IPS-18c (cell line): ENCODE results near the gene ETFB.

Experiments used
- H3K4me3 ChIP-seq: 2 replicates; pipeline ENCODE4 v1.7.0; 2013; ENCODE audit warnings: low read depth, mild to moderate bottlenecking, low read length, moderate library complexity; ENCODE audit not compliant: insufficient read depth
- H3K9me3 ChIP-seq: one replicate; pipeline ENCODE4 v1.6.1; 2013; ENCODE audit warnings: mild to moderate bottlenecking, low read length, moderate library complexity; ENCODE audit not compliant: control insufficient read depth, insufficient read depth

Gene ETFB

DNA sequence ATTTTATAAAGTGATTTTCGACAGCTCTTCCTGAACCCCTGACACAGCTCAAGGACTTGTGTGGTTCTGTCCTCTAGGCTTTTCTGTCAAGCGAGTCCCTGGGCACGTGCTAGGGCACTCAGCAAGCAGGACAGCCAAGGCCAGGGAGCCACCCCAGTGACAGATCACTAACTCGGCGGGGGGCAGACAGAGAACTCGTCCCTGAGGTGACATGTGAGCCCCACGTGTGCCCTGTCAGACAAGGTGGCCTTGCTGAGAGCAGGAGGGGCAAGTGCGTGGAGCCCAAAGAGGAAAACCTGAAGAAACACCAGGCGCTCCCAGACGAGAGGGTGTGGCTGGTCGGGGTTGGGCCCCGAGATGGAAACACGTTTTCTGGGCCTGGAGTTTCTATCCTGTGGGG, 4.9 kb downstream of the ETFB start:
- Histone ChIP-seq H3K9me3 (no peaks in the 10 kb centered on the region), H3K4me3 (no peak overlapping the region)

DNA sequence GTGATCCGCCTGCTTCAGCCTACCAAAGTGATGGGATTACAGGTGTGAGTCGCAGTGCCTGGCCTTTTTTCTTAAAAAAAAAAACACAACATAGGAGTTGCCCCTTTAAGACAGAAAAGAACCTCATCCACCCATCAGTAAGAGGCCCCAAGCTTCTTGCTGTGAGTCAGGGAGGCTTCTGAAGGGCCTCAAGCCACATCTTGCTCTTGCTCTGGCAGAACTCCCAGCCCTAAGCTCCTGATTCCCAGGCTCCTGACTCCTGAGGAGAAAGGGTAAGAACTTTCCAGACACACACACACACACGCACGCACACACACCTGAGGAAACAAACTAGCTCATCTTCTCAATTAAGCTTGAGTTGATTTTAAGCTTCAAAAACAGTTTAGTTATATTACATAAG, 6.9 kb downstream of the ETFB start:
- no peaks in the 10 kb centered on the region for H3K9me3 ChIP-seq
- no peak overlapping the region for H3K4me3 ChIP-seq

DNA sequence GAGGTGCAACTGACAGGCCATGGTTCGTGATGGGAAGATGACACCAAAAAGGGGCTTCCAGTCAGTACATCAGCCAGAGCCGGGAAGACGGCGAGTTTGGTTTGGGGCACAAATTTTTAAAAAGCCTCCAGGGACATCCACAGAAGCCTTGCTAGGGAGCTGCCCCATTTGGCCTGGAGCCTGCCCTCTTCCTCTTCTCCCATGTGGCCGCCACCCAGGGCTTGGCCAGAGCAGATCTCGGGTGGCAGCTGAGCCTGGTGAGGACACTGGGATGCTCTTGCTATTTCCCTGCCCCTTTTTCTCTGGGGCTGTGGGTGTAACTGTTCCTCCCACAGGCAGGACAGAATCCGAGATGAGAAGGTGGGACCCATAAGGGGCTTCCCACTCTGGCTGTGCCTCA, 8.2 kb downstream of the ETFB start:
- no peak overlapping the region for H3K4me3 ChIP-seq
- no peaks in the 10 kb centered on the region for H3K9me3 ChIP-seq

- no peak overlapping the region for H3K4me3 ChIP-seq
- no peaks in the 10 kb centered on the region for H3K9me3 ChIP-seq
These were observed 9.9 kb downstream of the ETFB start for GRCh38 chr19:51356159-51356801.

GRCh38 chr19:51354742-51355148, 11.4 kb downstream of the ETFB start:
- Histone ChIP-seq H3K4me3 (no peak overlapping the region), H3K9me3 (no peaks in the 10 kb centered on the region)

GRCh38 chr19:51354103-51354741, 12.0 kb downstream of the ETFB start:
- Histone ChIP-seq H3K9me3 (no peaks in the 10 kb centered on the region), H3K4me3 (no peak overlapping the region)

- Histone ChIP-seq H3K9me3 (no peaks in the 10 kb centered on the region), H3K4me3 (no peak overlapping the region)
These were observed 13.3 kb downstream of the ETFB start for GRCh38 chr19:51352783-51353360.

DNA sequence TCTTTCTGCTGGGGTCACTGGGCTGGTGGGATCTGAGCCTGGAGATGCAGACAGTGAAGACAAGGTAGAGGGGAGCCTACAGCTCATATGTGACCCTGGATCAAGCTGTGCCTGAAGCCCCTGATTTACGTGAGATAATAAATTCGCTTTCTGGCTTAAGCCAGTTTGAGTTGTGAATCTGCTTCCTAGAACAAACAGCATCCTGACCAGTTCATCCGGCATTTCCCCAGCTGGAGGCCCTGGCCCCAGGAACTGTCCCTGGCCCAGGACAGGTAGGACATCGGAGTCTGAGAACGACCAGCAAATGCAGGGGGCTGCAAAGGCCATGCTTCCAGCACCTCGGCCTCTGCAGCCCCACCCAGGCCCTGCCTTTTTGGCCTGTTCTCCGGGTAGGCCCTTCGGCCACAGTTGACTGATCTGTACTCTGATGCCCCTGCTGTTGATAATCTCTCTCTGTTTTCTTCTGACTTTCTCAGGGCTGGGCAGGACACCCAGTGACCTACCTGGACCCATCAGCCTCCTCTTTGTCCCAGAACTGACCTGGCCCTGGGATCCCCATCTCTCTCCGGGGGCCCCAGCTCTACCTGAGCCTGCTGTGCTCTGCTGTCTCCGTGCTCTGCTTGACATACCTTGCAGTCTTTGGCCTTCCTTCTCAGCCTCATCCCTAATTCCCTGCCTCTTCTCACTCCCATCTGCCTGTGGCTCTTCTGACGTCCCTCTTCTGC, 14.8 kb downstream of the ETFB start:
- Histone ChIP-seq H3K4me3 (no peak overlapping the region), H3K9me3 (no peaks in the 10 kb centered on the region)

- Histone ChIP-seq H3K4me3 (no peak overlapping the region), H3K9me3 (no peaks in the 10 kb centered on the region)
These were observed 18.8 kb downstream of the ETFB start for GRCh38 chr19:51347209-51347928.

GRCh38 chr19:51346742-51347141, 19.4 kb downstream of the ETFB start:
- no peaks in the 10 kb centered on the region for H3K9me3 ChIP-seq
- H3K4me3 ChIP-seq: no peak overlapping the region

GRCh38 chr19:51345076-51345620, 21.0 kb downstream of the ETFB start:
- H3K9me3 ChIP-seq: no peaks in the 10 kb centered on the region

DNA sequence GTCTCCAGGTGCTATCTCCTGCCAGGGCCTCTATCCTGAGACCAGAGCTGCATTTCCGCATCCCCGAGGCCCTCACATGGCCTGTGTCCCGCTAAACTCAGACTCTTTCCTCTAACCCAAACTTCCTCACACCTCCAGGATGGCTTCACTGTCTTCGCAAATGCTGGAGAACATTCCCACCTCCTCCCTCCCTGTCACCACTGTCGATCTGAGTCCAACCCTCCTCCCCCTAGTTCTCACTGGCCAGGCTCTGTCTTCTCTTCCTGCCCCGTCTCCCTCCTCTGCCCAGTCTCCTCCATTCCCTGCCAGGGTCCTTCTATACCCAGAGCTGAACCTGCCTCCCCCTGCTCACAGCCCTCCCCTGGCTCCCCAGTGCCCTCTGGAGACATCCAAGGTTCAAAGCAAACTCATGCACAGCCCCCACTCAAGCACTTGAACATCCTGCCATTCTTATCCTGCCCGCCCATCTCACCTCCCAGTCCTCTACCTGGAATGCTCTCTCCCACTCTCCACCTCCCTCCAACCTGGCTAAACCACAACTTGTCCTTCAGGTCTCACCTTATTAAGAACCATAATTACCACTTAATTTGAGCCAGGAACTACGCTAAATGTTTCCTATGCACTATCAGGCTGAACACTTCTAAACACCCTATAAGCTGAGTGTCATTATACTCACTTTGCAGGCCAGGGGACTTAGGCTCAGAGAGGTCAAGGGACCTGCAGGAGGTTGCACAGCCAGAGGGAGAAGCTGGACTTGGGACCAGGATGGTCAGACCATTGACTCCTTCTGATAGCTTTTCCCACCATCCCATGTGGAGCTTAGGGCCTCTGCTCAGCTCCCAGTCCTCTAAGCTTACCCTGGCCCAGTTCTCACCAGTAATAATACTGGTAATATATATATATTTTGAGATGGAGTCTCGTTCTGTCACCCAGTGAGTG, 23.3 kb downstream of the ETFB start:
- Histone ChIP-seq H3K9me3 (no peaks in the 10 kb centered on the region), H3K4me3 (no peak overlapping the region)

More at GRCh38 chr19:51345076-51345620, 21.0 kb downstream of the ETFB start:
- no peak overlapping the region for H3K4me3 ChIP-seq

DNA sequence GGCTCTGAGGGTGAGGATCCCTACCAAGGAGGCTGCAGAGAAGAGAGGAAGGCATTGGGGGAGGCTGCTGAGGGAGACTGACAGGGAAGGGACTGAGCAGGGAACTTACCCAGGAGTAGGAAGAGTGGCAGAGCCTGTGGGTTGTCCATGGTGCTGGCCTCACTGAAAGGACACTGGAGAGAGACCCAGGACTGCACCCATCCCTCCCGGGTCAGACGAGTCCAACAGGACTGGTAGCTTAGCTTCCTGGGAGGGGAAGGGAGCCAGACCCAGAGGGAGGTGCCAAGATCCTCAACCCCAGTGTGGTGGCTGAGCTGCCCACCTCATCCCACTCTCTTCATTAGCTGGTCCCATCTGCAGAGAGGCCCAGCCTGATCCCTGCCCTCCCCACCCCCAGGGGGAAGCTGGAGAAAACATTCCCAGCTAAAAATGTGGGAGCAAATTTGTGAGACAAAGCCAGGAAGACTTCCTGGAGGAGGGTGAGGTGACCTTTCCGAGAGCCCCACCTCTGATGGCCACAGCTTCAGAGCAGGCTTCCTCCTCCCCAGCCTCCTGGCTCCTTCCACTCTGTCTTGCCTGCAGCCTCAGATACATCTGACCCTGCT, 24.1 kb downstream of the ETFB start, which contains the start of gene VSIG10L:
Gene VSIG10L (minus strand): TSS at position 164 of the 605 bp plus-strand sequence. CDS start 15 bp downstream, at position 149.
- Histone ChIP-seq H3K4me3 (no peak within 1 kb of the TSS), H3K9me3 (no peaks in the 10 kb centered on the region)

DNA sequence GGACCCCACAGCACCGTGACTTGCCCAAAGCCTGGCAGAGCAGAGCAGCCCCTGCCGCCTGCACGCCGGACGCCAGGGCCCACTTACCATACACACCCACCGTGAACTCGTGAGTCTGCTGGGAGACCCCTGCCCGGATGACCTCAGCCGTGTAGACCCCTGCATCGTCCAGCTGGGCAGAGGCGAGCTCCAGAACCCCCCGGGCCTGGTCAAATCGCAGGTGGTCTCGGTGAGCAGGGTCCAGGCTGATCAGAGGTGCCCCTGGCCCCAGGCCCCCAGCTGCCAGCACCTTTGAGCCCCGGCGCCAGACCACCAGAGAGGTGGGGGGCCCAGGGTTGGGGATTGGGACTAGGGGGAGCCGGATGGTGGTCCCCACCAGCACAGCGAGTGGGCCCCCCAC, 25.1 kb downstream of the ETFB start:
- Histone ChIP-seq H3K9me3 (no peaks in the 10 kb centered on the region), H3K4me3 (no peak overlapping the region)

DNA sequence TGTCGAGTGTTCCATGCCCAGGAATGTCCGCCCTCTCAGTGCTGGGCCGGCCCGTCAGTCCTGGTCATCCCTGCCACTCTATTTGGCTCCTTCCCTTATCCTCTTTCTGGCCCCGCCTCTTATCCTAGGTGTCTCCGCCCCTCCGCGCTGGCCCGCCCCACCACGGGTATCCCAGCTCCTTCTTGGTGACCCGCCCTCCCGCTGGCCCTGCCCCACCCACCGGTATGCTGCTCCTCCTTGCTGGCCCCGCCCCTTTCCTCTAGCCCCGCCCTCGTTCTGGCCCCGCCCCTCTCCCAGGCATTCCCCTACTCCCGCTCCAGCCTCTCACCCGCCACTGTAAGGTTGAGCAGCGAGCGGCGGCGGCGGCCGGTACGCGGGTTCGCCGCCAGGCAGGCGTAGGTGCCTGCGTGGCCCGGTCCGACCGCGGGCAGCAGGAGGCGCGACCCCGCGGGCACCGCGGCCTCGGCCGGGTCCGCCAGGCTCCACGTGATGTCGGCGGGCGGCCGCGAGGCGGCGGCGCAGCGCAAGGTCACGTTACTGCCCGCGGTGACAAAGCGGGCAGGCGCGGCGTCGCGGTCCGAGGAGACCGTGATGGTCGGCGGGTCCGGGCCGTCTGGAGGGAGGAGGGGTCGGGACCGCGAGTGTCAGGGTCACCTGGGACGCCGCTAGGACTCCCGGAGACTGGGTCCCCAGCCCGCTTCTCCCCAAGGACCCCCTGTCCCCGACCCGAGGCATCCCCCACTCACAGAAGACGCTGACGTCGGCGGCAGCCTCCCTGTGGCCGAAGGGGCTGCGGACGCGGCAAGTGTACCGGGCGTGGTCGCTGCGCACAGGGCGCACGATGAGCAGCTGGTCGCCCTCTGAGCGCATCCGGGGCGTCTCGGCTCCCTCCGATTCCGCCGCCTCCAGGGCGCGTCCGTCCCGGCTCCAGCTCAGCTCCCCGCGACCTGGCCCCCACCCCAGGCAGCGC, 26.2 kb downstream of the ETFB start:
- Histone ChIP-seq H3K9me3 (no peaks in the 10 kb centered on the region), H3K4me3 (peak overlapping the region; percentile 55)
